HepG2 (cell line): ENCODE measurements around the gene TMEM39B. TPM values are rescaled to one million over a fixed set of nuclear protein-coding genes. Genes with fewer than 3 reads are reported as not detected.
"Not testable (repeated sequence)": the region's sequence is repeated elsewhere in the genome, so short reads cannot be mapped to it uniquely, and the experiment has no call there.

Source experiments
- ATAC-seq: fragments of 200-7000 bp; cut with Tn5 transposase; 3 replicates; pipeline ENCODE4 v1.9.1; 2020; ENCODE audit warnings: mild to moderate bottlenecking, moderate library complexity
- BruUV-seq: library from RNA; stranded (reverse); fragments of 400-500 nt; replicated peaks from 2 replicates; lab custom pipeline; 2021; lab: Mats Ljungman, UMichigan
- CTCF ChIA-PET: fragments of 300-600 bp; formaldehyde crosslinking; extraction: SDS; loops from one replicate; lab custom pipeline; 2021; ENCODE audit warnings: low total read pairs, inconsistent platforms, low intra/inter-chr PET ratio; lab: Yijun Ruan, JAX
- POLR2A ChIA-PET: fragments of 350-600 bp; sonication (Branson Sonifier 250); formaldehyde crosslinking; loops from one replicate; lab custom pipeline; 2020; ENCODE audit warnings: antibody characterized with exemption, inconsistent platforms; lab: Yijun Ruan, JAX
- DNase-seq: peaks from one replicate; pipeline ENCODE4 v3.0.0-alpha.2; 2015; ENCODE audit warnings: low spot score
- FAIRE-seq: peaks from 3 replicates; lab custom pipeline; 2011; peaks lifted over from hg19 to GRCh38; lab: Jason Lieb, UNC
- H2AFZ ChIP-seq: one replicate; pipeline ENCODE4 v1.6.1; 2011; ENCODE audit warnings: low read length, inconsistent platforms
- H3K27ac ChIP-seq: fragments of 300-600 bp; 3 replicates; pipeline ENCODE4 v1.8.0; 2011; ENCODE audit warnings: mixed run types, mild to moderate bottlenecking, mixed read lengths, low read length, inconsistent platforms; ENCODE audit not compliant: insufficient read depth; ENCODE audit errors: extremely low read length
- H3K27me3 ChIP-seq, 2 experiments: fragments of 200-600 bp in 1 of 2; 2 replicates in 1 of 2; 3 replicates in 1 of 2; pipeline versions ENCODE4 v1.6.0 to v1.8.0; 2011; ENCODE audit warnings: low read length in 2 of 2, mild to moderate bottlenecking in 2 of 2, moderate library complexity in 2 of 2, inconsistent platforms in 1 of 2; ENCODE audit not compliant: insufficient read depth in 2 of 2, control insufficient read depth in 1 of 2
- H3K36me3 ChIP-seq, 2 experiments: fragments of 200-600 bp in 1 of 2; replicated peaks in 1 of 2; 2 replicates in 1 of 2; 3 replicates in 1 of 2; pipeline versions ENCODE4 v1.5.1 to v1.8.0; 2011; ENCODE audit warnings: low read length in 2 of 2, inconsistent platforms in 1 of 2; ENCODE audit not compliant: insufficient read depth in 2 of 2, control insufficient read depth in 1 of 2
- H3K4me1 ChIP-seq: 2 replicates; pipeline ENCODE4 v1.5.1; 2012; ENCODE audit warnings: low read length, inconsistent platforms; ENCODE audit not compliant: insufficient read depth
- H3K4me2 ChIP-seq: 2 replicates; pipeline ENCODE4 v1.6.0; 2011; ENCODE audit warnings: low read depth, low read length, inconsistent platforms
- H3K4me3 ChIP-seq, 3 experiments: fragments of 200-600 bp in 1 of 3; sonication (generic), shearing (Covaris generic) in 1 of 3; replicated peaks in 1 of 3; 2 replicates each; pipeline ENCODE4 v1.5.1; 2011 to 2016; ENCODE audit warnings: low read length in 3 of 3, inconsistent platforms in 2 of 3, low read depth in 2 of 3, mild to moderate bottlenecking in 2 of 3, control low read depth in 1 of 3, mixed read lengths in 1 of 3; ENCODE audit not compliant: insufficient read depth in 1 of 3
- H3K79me2 ChIP-seq: one replicate; pipeline ENCODE4 v1.6.1; 2011; ENCODE audit warnings: low read length, inconsistent platforms; ENCODE audit not compliant: insufficient read depth
- H3K9ac ChIP-seq: 2 replicates; pipeline ENCODE4 v1.6.0; 2011; ENCODE audit warnings: mild to moderate bottlenecking, low read depth, low read length, inconsistent platforms; ENCODE audit not compliant: insufficient read depth
- H3K9me3 ChIP-seq: 2 replicates; pipeline ENCODE4 v1.5.1; 2012; ENCODE audit warnings: mild to moderate bottlenecking, low read length
- H4K20me1 ChIP-seq: 2 replicates; pipeline ENCODE4 v1.6.0; 2011; ENCODE audit warnings: inconsistent platforms, mild to moderate bottlenecking, low read length, moderate library complexity; ENCODE audit not compliant: insufficient read depth
- MBD4 ChIP-seq: IDR thresholded peaks from 2 replicates; pipeline ENCODE4 v1.6.1; 2012; ENCODE audit warnings: low read length, inconsistent platforms, borderline replicate concordance
- ZHX1 ChIP-seq: sonication (generic); formaldehyde crosslinking; IDR thresholded peaks from 2 replicates; pipeline ENCODE4 v1.8.1; 2022; ENCODE audit warnings: low read depth, mild to moderate bottlenecking, missing genetic modification reagents
- ZNF337 ChIP-seq: sonication (generic); formaldehyde crosslinking; IDR thresholded peaks from 2 replicates; pipeline ENCODE4 v1.5.1; 2020; ENCODE audit warnings: missing genetic modification reagents, low read depth, mild to moderate bottlenecking, borderline replicate concordance
- WGBS: methylation state at CpG from one replicate; pipeline ENCODE4 v1.1.6; 2017; ENCODE audit warnings: low lambda C conversion rate; 5-methylcytosine and 5-hydroxymethylcytosine counted together
- in situ Hi-C: cut with HindIII; loops from 2 replicates; pipeline ENCODE4 v1.10.0; 2017; ENCODE audit warnings: low pct_unique_long_range_greater_than_20kb; ENCODE audit not compliant: extremely low pct_ligation_motif_present
- intact Hi-C: fragments of 100-400 bp; cut with micrococcal nuclease; formaldehyde crosslinking; loops from one replicate; pipeline ENCODE4 v1.10.0; 2022; ENCODE audit not compliant: unreplicated experiment
- polyA plus RNA-seq, 8 experiments: library from polyadenylated mRNA; depleted of rRNA in 3 of 8; stranded (reverse) in 7 of 8; unstranded in 1 of 8; fragments of >200 nt; fragmentation: Illumina TruSeq in 4 of 8; extraction: Trizol in 4 of 8; gene quantifications; 2 replicates each; pipeline versions ENCODE4 v1.2.1 to v1.2.3, GENCODE V29; 2011 to 2016; ENCODE audit warnings: low read depth in 4 of 8, missing spikeins in 1 of 8, mixed read lengths in 1 of 8; ENCODE audit not compliant: insufficient read depth in 1 of 8
- total RNA-seq, 5 experiments: library from RNA; depleted of rRNA; stranded (reverse); fragments of >200 nt; fragmentation: Illumina TruSeq; extraction: Trizol; gene quantifications; 2 replicates each; pipeline ENCODE4 v1.2.3, GENCODE V29; 2016; ENCODE audit warnings: low read depth in 1 of 5

Gene TMEM39B
- total and polyA plus RNA-seq, 2 of the 13 experiments (the other 11 are each of a cell fraction or from before 2014, with no cell fraction given), result 4.9 to 10.4 TPM

GRCh38 chr1:32082022-32082421, 9.3 kb downstream of the TMEM39B start (continued):
- TF ChIP-seq ZHX1 (no peak), MBD4 (no peak), ZNF337 (CRISPR knock-in tag) (no peak)
- TF ChIP-seq, all 625 proteins: peak for 0

GRCh38 chr1:32086381-32086780, 13.6 kb downstream of the TMEM39B start:
- POLR2A ChIA-PET, result not testable (repeated sequence)

More at GRCh38 chr1:32086381-32086780, 13.6 kb downstream of the TMEM39B start:
- H3K9me3 ChIP-seq, H3K79me2 ChIP-seq, H2AFZ ChIP-seq, H3K4me3 ChIP-seq, BruUV-seq, H3K27me3 ChIP-seq, CTCF ChIA-PET, in situ Hi-C loops, H3K4me2 ChIP-seq, H3K4me1 ChIP-seq, H3K9ac ChIP-seq, ATAC-seq, intact Hi-C loops, H3K27ac ChIP-seq, H4K20me1 ChIP-seq, FAIRE-seq, DNase-seq: not testable (repeated sequence)
- peaks cover 3 to 10% of the 10 kb centered on the region in 2 experiments; a peak in 2 of 5 replicates for H3K36me3 ChIP-seq
- 88% methylated on average over 2 of the region's 2 CpGs for WGBS
